A172 (cell line): ENCODE measurements around the gene GCN1. TPM values are rescaled to one million over a fixed set of nuclear protein-coding genes. Genes with fewer than 3 reads are reported as not detected.

Source experiments
- DNase-seq: peaks from one replicate; pipeline ENCODE4 v3.0.0-alpha.2; 2015; ENCODE audit warnings: low spot score
- total RNA-seq: library from RNA; depleted of rRNA; stranded (reverse); fragments of >200 nt; shearing (Covaris generic); gene quantifications from 2 replicates; pipeline ENCODE4 v1.2.3, GENCODE V29; 2014

GCN1 gene
- total RNA-seq, 1 experiment from 2014 or later, result 41.5 TPM

DNA sequence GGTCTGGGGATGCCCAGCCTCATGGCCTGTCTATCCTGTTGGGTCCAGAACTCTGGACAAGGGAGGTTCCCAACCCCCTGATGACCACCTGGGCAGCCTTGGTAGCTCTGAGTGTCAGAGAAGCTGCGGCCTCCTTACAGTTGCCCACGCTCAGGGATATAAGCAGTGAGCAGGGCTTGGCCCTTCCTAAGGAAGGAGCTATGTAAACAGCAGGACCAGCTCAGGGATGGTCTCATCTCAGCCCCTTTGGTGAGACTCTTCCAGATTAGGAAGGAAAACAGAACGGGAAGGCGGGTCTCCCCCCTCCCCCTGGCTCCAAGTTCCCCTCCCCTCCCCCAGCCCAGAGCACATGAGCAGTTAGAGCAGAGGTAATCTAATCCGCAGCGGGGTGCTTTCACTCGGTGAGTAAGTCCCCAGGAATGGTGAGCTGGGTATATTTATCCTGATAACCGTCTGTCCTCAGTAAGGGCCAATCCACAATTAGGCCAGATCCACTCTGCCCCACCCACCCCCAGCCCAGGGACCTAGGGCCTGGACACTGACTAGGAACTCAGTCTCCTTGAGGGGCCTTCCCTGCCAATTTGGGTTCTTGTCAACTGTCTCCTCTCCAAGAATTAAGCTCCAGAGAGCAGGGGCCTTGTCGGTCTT lies 35.9 kb upstream of the GCN1 start:
- DNase-seq, result peak; percentile 99

DNA sequence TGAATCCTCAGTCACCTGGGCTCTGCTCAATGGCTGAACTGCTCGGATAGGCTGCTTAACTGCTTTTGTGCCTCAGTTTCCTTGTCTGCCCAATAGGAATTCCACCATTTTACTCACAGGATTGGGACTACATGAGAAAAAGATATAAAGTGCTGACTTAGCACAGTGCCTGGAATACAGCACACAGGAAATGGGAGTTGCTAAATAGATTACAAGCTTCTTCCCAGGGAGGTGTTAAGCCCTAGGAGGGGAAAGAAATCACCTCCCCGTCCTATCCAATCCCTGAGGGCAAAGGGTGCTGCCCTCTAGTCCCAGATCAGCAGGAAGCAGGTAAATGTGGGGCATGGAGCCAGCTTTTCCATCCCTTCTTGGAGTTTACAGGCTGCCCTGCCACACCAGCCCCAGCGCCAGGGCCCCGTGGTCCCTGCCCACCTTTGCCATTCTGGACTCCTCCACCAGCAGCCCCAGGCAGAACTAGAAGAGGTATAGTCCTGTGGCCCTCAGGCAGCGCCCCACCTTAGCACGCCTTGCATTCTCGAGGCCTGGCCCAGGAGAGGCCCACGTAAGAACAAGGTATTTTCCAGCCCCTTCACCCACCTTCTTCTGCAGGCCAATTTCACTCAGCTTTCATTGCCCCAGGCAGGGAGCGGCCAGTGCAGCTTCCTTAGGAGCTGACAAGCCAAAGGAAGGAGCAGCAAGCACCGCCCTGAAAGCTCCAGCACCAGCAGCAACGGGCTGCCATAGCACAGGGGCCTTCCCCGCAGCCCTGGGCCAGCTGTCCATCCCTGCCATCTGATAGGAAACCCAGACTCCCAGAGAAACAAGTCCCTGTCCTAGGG lies 35.2 kb upstream of the GCN1 start:
- DNase-seq, result peak; percentile 74

DNA sequence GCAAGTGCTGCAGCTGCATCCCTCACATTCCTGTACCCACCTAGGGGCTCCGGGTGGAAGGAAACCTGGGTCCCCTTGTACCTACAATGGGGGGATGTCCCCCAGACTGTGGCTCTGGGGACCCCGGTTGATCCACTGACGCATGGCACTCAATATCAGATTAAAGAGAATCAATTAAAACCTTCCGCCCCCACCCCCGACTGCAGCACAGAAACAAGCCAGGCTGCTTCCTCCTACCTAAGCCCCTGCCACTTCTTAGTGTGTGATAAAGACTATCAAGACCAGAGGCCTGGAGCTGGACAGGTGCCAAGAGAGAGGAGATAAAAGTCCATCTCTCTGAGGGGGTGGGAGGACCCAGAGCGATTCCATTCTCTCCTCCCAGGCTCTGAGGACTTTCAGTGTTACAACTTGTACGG lies 34.6 kb upstream of the GCN1 start:
- peak; percentile 67 for DNase-seq

DNA sequence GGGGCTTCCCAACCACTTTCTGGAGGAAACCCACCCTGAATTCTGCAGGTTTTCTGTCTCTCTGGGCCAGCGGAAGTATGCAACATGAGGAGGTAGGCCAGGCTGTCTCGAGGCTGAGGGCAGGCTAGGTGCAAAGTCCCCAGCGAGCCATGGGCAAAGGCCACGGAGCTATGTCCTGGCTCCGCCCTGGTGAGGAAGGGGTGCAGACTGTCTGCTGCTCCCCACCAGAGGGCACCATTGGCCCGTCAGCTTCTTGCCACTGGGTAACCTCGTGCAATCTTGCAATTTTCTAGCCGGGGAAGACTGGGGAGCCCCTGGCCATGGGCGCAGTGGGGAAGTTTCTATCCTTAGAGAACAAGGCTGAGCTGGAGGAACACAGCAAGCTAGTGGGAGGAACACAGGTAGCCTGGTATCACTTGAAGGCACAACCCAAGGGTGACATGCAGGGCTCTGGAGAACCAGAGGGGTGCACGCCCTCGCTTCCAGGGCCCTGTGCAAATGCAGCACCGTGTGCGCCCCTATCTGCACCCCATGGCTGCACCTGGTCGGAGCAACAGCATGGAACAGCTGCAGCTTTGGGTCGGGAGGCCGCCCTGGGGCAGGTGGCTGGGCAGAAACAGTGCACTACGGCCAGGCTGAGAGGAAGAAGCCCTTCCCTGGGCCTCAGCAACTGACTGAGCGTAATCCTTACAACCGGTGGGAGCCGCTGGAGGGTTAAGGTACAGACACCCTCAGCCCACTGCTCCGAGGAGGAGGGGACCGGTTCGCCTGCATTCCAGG lies 34.0 kb upstream of the GCN1 start:
- peak; percentile 78 for DNase-seq

DNA sequence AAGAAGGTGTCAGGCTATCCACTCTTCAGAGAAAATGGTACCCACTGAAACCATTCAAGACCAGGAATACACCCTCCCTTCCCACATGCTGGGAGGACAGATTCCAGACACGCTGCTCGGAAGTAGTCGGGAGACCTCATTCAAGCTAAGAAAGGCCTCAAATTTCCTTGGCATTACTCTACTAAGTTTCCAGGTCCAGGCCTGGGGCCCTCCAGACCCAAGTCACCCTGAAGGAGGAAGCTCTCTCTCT lies 33.5 kb upstream of the GCN1 start:
- no peak for DNase-seq

DNA sequence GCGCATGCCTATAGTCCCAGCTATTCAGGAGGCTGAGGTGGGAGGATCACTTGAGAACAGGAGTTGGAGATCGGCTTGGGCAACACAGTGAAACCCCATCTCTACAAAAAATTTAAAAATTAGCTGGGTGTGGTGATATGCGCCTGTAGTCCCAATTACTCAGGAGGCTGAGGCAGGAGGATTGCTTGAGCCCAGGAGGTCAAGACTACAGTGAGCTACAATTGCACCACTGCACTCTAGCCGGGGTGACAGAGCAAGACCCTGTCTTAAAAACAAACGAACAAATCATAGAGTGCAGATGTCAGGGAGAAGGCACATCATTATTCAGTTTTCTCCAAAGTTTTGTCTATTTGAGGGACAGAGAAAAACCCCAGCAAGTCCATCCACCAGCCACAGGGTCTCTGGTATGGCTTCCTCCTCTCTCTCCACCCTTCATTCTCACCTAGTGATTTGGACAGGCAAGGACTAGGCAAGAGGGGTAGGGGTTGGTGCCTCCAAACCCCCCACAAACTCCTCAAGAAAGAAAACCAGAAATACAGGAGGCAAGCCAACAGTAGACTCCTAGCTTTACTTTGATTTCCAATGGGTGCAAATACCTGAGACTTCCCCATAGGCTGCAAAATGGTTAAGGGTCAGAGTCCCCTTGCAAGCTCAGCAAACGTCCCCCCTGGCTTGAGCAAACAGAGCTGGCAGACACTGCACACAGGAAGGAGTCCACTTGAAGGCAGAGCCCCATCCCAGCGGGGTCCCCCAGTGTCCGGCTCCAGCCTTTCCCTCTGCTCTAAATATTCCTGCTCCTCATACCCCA lies 32.9 kb upstream of the GCN1 start:
- no peak for DNase-seq

DNA sequence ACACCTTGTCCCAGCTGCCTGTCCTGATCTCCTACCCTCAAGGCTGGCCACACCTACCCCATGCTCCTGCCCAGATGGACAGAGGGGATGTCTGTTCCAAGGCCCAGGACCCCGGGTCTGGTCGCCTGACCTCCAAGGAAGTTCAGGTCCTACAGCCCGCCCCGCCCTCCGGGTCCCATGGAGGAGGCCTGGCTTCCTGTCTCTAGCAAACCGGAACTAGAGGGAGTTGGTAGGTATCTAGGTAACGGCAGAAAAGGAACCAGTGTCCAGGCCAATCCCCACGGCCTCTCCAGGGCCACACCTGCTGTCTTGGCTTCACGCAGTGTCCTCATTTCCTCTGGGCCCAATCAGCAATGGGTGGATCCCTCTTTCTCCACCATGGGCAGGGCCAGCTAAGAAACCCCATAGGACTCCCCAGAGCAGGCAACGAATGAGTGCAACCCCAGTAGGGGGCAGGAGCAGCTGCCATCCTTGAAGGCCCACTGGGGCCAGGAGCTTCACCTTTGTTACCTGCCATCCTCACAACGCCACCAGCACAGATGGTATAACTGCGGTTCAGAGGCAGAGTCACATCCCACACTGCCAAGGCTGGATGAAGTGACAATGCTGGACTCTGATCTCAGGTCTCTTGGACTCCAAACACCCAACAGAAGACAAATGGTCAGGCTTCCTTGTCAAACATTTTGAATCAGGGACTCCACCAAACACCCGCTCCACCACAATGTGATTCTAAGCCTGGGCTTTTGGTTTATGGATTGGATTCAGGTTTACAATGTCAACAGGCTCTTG lies 31.5 kb upstream of the GCN1 start:
- peak; percentile 81 for DNase-seq

DNA sequence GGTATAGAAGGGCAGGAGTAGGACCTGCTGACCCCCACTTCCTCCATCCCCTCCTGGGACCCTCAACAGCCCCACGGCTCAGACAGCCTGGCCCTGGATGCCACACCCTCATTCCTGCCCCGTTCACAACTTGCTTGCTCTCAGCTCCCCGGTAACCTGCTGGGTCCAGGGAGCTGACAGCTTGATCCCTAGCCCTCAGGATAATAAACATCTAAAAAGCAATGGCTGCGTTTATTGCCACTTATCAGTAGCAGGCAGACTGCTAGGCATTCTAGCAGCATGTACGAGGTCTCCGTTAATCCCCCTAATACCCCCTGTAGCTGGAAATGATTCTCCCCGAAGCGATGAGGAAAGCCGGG lies 30.7 kb upstream of the GCN1 start:
- no peak for DNase-seq

DNA sequence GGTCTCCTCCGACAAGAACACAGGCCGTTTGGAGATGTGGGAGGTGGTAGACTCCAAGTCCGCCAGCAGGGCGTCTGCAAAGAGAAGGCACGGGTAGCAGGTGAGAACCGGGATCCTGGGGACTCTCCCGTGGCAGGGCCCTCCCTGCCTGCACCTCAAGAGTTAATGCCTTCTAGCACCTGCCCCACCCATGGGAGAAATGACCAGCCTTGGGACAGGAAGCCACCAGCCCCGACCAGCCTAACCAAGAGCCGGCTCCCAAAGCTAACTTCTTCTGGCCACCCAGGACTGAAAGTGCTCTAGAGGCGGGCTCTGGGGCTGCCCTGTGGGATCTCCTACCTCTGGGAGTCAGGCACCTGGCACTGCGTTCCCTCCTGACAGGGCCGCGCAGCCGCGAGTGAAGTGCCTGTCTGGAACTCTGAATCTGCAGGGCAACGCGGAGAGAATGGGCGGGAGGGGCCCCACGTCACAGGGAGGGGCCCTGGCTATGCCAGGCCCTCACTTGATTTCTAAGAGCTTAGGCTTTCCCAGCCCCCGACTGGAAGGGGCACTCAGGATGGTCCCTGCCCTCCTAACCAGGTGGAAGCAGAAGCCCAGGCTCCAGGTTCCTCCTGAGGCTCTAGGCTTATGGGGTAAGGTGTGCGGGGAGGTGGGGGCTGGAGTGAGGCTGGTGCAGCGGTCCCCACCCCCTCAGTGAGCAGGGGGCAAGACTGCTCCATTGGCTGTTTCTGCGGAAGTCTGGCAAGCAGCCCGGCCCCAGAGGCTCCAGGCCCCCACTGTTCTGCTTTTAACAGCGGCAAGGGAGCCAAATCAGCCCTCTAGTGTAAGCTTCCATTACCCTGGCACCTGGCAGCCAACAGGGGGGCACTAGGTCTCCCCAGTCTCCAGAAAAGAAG lies 30.0 kb upstream of the GCN1 start:
- peak; percentile 73 for DNase-seq

DNA sequence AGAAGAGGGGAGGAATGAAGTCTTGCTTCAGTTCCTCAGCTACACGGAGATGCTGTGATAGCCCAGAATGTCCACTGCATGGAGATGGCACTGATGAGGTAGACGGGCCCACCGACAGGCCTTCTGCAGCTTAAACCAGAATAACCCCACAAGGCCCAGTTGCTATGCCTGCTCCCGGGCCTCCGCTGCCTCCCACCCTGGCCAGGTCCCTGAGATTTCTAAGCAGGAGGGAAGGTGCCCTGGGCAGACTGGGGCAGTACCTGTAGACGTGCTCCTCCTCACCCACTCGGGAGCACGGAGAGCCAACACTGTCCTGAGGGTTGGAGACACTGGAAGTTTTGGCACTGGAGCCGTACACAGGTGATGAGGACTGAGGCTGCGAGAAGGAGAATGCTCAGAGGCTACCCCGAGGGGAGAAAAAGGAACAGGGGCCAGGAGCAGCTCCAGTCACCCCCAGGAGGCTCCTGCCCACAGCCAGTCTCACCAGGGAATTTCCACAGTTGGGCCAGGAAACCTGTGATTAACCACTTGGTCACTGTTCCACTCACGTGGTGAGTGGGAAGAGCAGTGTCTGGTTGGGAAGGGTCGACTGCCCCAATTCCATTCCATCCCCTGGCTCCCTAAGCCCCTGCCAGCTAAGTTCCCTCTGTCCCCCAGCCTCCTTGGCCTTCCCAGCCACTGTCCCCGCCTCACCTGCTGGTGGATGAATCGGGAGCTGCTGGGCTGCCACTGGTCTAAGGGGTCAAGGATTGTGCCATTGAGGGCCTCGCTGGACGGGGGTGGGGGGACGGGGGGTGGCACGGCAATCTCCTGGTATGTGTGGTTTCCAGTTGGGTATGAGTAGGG lies 29.2 kb upstream of the GCN1 start:
- no peak for DNase-seq

DNA sequence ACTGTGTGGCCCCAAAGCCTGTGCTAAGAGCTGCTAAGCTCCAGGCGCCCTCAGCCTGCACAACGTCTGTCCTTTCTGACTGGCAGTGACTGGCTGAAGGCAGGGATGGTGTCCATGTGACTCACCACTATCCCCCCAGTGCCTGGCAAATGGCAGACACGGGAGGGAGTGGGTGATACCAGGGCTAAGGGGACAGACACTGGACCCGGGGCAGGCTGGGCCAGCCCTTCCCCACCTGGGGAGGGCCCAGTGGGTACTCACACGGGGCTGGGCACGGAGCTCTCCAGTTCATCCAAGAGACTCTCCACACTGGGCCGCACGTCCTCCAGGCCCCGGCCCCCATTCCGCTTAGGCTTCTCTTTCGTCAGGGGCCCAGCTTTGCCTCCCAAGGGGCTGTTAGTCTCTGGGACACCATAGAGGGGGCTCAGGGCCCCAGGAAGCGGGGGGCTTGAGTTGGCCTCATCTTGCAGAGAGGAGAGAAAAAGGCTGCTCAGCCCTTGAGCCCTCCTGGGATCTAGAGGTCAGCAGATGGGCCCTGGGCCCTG lies 27.8 kb upstream of the GCN1 start:
- DNase-seq, result no peak

DNA sequence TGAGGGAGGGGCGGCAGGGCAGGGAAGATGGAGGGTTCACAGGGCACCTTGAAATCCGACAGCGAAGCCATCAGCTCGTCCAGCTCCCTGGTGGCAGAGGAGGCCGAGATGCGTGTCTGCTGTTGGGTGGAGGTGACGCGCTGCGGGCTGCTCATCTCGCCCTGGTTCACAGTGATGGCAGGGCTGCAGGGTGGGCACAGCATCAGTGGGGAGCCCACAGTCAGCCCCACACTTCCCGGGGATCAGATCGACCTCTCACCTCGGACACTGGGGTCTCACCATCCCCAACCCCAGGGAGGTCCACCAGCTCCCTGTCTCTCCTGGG lies 27.0 kb upstream of the GCN1 start:
- DNase-seq, result no peak

DNA sequence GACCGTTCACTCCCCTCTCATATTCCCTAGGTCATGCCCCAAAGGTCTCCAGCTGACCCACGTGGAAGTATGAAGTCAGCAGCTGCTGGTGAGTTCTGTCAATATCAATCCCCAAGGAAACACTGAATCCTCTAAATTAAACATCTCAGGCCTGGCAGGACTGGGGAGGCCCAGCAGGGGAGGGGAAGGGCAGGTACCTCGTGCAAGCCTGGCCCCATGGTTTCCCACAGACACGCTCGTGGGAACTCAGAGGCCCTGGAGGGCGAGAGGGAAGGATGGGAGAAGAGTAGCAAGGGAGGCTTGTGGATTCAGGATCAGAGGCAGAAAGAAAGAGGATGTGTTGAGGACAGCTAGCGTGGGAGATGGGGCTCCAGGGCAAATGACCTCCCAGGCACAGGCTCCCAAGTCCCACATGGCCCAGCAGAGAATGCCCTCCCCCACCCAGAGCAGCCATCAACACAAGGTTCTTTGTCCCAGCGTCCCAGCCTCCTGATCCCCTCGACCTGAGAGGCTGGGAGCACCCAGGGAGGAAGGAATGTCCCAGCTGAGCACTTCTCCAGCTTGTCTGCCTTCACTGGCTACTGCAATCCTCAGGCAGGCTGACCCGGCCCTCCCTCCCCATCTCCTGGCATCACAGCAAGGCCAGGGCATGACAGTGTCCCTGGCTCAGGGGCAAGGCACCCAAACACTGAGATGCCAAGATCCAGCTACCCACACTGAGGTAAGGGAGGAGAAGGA lies 26.5 kb upstream of the GCN1 start:
- no peak for DNase-seq

DNA sequence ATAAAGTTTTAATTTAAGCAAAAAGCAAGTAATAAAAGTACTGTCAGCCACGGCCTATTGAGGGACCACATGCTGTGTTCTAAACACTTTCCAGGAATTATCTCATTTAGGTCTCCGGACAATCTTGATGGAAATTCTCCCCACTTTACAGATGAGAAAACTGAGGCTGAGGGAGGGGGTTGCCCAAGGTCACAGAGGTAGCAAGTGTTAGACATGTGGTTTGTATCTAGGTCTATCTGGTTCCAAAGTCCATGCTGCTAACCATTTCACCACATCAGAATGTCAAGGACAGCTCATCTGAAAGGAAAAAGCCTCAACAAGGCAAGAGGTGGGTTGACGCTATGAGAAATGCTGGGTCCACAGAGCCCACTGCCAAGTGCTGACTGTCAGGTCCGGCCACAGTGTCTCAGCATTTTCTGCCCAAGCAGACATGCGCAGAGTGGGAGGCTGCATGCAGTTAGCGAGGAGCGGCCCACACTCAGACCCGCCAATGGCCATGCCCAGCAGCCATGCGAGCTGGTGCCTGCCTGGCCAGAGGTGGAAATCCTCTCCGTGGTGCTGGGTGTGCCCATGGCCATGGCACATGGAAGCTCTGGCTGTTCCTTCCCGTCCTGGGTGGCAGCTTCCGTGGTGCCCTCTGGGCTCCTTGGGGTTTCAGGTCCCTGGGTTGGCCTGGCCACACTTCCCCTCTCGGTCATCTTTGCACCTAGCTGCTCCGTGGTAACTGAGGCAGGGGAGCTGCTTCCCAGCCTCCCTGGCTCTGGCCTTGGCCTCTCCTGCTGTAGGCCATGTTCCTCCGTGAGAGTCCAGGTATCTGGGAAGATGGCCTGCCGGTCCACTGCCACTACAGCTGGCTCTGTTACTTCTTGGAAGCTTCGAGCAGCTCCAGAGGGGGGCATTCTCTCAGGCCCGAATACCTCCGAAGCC lies 24.4 kb upstream of the GCN1 start:
- no peak for DNase-seq

DNA sequence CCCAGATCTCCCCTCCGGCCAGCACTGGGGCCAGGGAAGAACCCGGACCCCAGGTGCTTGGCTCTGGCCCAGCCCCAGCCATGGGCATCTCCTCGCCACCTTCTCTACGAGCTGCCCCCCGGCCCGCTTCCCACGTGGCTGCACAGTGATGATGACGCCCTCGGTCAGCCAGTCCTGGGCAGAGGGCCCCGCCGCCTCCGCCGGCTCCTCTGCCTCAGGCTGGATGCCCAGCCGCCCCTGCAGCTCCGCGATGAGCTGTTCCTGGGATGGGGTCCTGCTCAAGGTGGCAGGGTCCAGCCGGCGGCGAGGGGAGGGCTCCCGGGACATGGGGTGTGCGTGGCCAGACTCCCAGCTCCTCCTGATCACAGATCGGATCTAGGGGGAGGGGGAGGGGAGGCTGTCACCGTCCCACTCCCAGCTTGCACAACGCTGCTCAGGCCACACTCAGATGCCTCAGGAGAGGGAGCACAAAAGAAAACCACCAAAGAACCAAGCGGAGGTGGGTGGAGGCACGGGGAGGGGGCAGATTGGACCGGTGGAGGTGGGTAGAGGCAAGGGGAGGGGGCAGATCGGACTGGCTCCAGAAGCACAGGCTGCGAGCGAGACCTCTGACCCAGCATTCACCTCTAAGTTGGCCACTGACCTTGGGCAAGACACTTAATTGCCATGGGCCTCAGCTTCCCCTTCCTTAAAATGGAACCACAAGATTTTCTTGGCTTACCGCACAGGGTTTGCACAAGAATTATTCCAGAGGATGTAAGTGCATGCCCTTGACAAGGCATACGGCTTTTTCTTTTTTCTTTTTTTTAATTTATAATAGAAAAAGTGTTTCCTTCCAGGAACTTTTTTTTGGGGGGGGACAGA lies 22.5 kb upstream of the GCN1 start:
- DNase-seq, result no peak
